Measurements from ENCODE around the gene ZNF83. TPM values are rescaled to one million over a fixed set of nuclear protein-coding genes. Genes with fewer than 3 reads are reported as not detected.
A peak's percentile ranks its signal among the peaks of the same experiment; 100 is the strongest.

Gene ZNF83
- total RNA-seq, 2 experiments from 2014 or later, result 27.4 to 31.1 TPM

DNA sequence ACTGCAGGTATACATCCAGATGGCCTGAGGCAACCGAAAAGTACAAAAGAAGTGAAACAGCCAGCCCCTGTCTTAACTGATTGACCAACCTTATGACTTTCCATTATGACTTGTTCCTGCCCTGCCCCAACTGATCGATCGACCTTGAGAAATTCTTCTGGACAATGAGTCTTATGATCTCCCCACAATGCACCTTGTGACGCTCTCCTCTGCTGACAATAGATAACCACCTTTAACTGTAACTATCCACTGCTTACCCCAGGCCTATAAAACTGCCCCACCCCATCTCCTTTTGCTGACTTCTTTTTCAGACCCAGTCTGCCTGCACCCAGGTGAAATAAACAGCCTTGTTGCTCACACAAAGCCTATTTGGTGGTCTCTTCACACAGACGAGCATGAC lies 11.2 kb downstream of the ZNF83 start:
- TF ChIP-seq CTCF (IDR thresholded peaks at IDR 0.05), result no peak
- intact Hi-C loops (cut with micrococcal nuclease), result no loop called here
- Mint-ChIP-seq H3K27me3 (no peaks in the 10 kb centered on the region), H3K4me1 (ENCODE audit: low read depth) (peaks cover 3% of the 10 kb centered on the region), H3K4me3 (no peak overlapping the region), H3K36me3 (ENCODE audit: low read depth) (peaks cover 35% of the 10 kb centered on the region), H3K9me3 (no peaks in the 10 kb centered on the region), H3K27ac (no peak overlapping the region)
- ATAC-seq (no peak), DNase-seq (no peak)
- POLR2A ChIA-PET, result no interaction called here
- CTCF ChIA-PET, result no interaction called here

- H3K27me3 Mint-ChIP-seq, result no peaks in the 10 kb centered on the region
- peak overlapping the region; percentile 10 for H3K27ac Mint-ChIP-seq
- H3K9me3 Mint-ChIP-seq, result peaks cover 6% of the 10 kb centered on the region
- POLR2A ChIA-PET, result no interaction called here
- DNase-seq, result no peak
- H3K4me3 Mint-ChIP-seq, result no peak overlapping the region
- peaks cover 50% of the 10 kb centered on the region for H3K36me3 Mint-ChIP-seq (ENCODE audit: low read depth)
- TF ChIP-seq CTCF (IDR thresholded peaks at IDR 0.05), result no peak
- peaks cover 21% of the 10 kb centered on the region for H3K4me1 Mint-ChIP-seq (ENCODE audit: low read depth)
- ATAC-seq, result no peak
- CTCF ChIA-PET, result no interaction called here
- intact Hi-C loops (cut with micrococcal nuclease), result no loop called here
These were observed 15.9 kb downstream of the ZNF83 start for GRCh38 chr19:52622261-52622660.

DNA sequence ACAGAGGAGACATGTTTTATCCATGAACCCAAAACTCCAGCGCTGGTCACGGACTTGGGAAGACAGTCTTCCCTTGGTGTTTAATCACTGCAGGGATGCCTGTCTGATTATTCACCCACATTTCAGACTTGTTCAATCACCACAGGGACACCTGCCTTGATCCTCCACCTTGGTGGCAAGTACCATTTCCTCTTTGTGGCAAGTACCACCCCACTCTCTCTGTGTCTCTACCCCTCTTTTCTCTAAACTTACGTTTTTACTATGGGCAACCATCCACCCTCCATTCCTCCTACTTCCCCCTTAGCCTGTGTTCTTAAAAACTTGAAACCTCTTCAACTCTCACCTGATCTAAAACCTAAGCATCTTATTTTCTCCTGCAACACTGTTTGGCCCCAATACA lies 16.8 kb downstream of the ZNF83 start:
- POLR2A ChIA-PET, result interaction anchor here (1.0 kb wide), 1 partner anchor 23 kb away, joined by 3 read pairs; no protein-coding TSS in a partner anchor
- Mint-ChIP-seq H3K27ac (peak overlapping the region; percentile 69), H3K9me3 (peaks cover 12% of the 10 kb centered on the region), H3K4me3 (no peak overlapping the region), H3K27me3 (no peaks in the 10 kb centered on the region), H3K36me3 (ENCODE audit: low read depth) (peaks cover 58% of the 10 kb centered on the region), H3K4me1 (ENCODE audit: low read depth) (peaks cover 23% of the 10 kb centered on the region)
- intact Hi-C loops (cut with micrococcal nuclease), result no loop called here
- DNase-seq (no peak), ATAC-seq (no peak)
- TF ChIP-seq CTCF (IDR thresholded peaks at IDR 0.05), result no peak
- CTCF ChIA-PET, result no interaction called here

DNA sequence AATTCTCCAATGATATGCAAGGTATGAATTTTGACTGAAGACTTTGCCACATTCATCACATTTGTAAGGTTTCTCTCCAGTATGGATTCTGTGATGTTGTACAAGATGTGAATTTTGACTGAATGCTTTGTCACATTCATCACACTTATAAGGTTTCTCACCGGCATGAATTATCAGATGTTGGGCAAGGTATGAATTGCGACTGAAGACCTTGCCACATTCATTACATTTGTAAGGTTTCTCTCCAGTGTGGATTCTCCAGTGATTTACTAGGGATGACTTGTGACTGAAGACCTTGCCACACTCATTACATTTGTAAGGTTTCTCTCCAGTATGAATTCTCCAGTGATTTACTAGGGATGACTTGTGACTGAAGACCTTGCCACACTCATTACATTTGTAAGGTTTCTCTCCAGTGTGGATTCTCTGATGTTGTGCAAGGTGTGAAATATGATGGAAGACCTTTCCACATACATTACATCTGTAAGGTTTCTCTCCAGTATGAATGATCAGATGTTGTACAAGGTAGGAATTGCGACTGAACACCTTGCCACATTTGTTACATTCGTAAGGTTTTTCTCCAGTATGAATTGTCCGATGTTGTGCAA lies 24.8 kb downstream of the ZNF83 start:
- Mint-ChIP-seq H3K27me3 (no peaks in the 10 kb centered on the region), H3K36me3 (ENCODE audit: low read depth) (peaks cover 74% of the 10 kb centered on the region), H3K4me1 (ENCODE audit: low read depth) (peaks cover 8% of the 10 kb centered on the region), H3K9me3 (peaks cover 43% of the 10 kb centered on the region), H3K27ac (no peak overlapping the region), H3K4me3 (no peak overlapping the region)
- DNase-seq (no peak), ATAC-seq (no peak)
- intact Hi-C loops (cut with micrococcal nuclease), result no loop called here
- no peak for TF ChIP-seq CTCF (IDR thresholded peaks at IDR 0.05)
- ChIA-PET CTCF (no interaction called here), POLR2A (interaction anchor here (0.7 kb wide), 1 partner anchor 565 kb away, joined by 3 read pairs; no protein-coding TSS in a partner anchor)

DNA sequence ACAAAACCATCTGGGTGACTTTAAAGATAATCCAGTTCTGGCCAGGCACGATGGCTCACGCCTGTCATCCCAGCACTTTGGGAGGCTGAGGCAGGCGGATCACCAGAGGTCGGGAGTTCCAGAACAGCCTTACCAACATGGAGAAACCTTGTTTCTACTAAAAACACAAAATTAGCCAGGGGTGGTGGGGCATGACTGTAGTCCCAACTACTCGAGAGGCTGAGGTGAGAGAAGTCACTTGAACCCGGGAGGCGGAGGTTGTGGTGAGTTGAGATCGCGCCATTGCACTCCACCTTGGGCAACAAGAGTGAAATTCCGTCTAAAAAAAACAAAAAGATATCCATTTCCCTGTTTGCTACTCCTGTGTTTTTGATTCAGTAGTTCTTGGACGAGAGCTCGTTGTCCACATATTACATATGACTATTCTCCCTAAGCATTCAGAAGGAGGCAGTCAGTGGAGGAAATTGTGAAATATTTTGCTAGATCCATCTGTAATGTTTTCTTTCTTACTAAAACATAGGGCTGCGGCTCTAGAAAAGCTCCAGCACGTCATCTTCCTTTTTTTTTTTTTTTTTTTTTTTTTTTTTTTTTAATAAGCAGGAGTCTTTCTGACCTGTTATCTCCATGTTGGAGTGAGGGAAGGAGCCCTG lies 34.5 kb downstream of the ZNF83 start:
- peaks cover 16% of the 10 kb centered on the region for H3K9me3 Mint-ChIP-seq
- ChIA-PET POLR2A (interaction anchor here (0.6 kb wide), 1 partner anchor 66 kb away, joined by 3 read pairs; no protein-coding TSS in a partner anchor), CTCF (no interaction called here)
- peaks cover 39% of the 10 kb centered on the region for H3K4me1 Mint-ChIP-seq (ENCODE audit: low read depth)
- ATAC-seq (no peak), DNase-seq (no peak)
- H3K27me3 Mint-ChIP-seq, result no peaks in the 10 kb centered on the region
- intact Hi-C loops (cut with micrococcal nuclease), result no loop called here
- TF ChIP-seq CTCF (IDR thresholded peaks at IDR 0.05), result no peak
- H3K27ac Mint-ChIP-seq, result no peak overlapping the region
- H3K36me3 Mint-ChIP-seq (ENCODE audit: low read depth), result peaks cover 44% of the 10 kb centered on the region
- no peak overlapping the region for H3K4me3 Mint-ChIP-seq
